Hepatic stellate cell (primary cell): ENCODE measurements around the gene NEXMIF.
A peak's percentile ranks its signal among the peaks of the same experiment; 100 is the strongest.
"Not testable (repeated sequence)": the region's sequence is repeated elsewhere in the genome, so short reads cannot be mapped to it uniquely, and the experiment has no call there.

Experiments used
- DNase-seq: peaks from one replicate; pipeline ENCODE4 v3.0.0; 2011; ENCODE audit warnings: low spot score

NEXMIF gene

DNA sequence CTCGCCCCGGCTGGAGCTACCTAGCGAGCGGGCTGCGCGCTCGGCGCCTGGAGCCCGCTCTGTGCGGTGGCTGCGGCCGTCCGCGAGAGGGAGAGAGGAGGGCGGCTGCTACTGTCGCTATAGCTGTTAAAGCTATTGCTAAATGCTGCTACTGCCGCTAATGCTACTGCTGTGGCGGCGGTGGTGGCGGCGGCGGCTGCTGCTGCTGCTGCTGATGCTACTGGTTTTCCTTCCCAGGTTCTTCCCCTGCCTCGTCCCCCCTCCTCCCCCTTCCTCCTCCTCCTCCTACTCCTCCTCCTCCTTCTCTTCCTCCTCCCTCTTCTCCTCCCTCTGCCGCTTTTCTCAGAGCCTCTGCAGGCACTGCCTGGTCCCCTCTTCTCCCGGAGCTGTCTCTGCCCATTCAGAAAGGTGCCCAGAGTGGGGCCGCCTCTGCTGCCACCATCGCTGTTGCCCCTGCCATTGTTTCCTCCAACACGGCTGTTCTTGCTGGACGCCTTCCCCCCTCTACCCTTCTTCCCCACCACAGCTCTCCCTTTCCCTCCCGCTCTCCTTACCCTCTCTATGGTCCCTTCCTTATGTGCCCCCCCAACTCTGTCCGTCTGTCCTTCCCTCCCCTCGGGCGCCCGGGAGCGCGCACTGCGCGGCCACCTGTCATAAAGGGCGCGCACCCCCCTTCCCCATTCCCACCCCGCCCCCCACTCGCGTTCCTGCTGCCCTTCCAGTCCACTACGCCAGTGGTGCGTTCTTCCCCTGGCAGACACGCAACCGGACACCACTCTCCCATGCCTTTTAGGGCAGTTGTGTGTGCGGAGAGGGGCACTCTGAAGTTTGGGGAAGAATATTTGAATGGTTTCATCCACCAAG, at the start of gene NEXMIF:
NEXMIF (minus strand) TSS at position 228 of the 864 bp plus-strand sequence.
- DNase-seq, result peak; percentile 24

DNA sequence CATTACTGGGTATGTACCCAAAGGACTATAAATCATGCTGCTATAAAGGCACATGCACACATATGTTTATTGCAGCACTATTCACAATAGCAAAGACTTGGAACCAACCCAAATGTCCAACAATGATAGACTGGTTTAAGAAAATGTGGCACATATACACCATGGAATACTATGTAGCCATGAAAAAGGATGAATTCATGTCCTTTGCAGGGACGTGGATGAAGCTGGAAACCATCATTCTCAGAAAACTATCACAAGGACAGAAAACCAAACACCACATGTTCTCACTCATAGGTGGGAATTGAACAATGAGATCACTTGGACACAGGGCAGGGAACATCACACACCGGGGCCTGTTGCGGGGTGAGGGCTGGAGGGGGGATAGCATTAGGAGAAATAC, 36.7 kb upstream of the NEXMIF start:
- DNase-seq, result not testable (repeated sequence)

DNA sequence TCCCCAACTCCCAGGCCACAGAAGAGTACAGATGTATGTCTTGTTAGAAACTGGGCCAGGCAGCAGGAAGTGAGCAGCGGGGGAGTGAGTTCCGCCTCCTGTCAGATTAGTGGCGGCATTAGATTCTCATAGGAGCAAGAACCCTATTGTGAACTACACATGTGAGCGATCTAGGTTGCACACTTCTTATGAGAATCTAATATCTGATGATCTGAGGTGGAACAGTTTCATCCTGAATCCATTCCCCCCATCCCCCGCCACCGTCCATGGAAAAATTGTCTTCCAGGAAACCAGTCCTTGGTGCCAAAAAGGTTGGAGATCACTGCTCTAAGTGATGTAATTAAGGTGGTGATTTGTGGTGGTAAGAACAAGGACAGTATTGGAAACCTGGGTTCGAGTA, 24.5 kb upstream of the NEXMIF start:
- DNase-seq, result no peak

DNA sequence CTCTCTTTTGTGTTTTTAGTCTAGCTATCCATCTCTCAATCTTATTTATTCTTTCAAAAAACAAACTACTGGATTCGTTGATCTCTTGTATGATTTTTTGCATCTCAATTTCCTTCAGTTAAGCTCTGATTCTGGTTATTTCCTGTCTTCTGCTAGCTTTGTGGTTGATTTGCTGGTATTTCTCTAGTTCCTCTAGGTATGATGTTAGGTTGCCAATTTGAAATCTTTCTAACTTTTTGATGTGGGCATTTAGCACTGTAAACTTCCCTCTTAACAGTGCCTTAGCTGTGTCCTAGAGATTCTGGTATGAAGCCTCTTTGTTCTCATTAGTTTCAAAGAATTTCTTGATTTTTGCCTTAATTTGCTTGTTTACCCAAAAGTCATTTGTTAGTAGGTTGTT, 15.2 kb upstream of the NEXMIF start:
- no peak for DNase-seq

DNA sequence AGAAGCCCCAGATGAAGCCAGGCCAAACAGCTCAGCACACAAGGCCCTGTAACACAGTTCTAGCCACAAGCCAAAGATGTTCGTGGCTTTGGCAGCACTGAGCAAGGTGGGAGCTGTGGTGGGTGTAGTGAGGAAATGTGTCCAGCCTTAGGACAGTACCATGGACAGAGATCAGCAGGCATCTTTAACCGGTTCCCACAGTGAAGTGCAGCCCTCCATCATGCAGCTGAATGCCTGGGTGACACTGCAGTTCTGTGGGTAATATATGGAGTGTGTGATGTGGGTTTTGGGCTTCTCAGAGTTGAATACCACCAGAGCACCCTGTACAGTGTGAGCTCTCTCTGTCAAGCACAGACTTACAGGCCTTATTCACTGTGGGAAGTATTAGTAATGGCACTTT, 6.0 kb upstream of the NEXMIF start:
- no peak for DNase-seq

DNA sequence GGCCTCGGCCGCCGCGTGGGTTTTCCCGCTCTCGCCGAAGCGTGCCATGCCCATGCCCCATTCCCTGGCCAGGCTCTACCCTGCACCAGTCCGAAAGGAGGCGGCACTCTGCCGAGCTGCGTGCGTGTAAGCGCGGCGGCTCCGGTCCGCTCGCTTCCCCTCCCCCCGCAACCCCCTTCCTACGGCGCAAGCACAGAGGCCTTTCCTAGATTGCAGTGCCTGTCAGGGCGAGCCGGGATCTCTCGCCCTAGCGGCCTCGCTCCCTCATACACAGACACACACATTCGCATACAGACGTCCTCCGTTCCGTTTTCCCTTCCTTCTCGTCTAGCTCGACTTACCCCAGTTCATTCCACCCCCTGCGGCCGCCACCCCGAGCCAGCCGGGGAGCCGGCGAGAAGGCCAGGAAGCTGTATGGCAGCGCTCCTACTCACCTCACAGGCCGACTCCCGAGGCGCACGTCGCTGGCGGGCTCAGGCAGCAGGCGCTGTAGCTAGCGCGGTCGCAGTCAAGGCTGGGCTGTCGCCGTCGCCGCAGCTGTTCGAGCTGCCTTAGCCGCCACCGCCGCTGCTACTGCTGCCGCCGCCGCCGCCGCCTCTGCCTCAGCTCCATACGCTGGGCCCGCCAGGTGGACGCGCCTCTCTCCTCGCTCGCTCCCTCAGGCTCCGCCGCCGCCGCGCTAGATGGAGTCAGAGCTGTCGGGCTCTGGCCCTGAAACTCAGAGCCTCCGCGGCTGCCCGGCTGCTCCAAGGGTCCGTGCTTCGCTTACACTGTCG, 615 bp downstream of the NEXMIF start:
- peak; percentile 8 for DNase-seq

DNA sequence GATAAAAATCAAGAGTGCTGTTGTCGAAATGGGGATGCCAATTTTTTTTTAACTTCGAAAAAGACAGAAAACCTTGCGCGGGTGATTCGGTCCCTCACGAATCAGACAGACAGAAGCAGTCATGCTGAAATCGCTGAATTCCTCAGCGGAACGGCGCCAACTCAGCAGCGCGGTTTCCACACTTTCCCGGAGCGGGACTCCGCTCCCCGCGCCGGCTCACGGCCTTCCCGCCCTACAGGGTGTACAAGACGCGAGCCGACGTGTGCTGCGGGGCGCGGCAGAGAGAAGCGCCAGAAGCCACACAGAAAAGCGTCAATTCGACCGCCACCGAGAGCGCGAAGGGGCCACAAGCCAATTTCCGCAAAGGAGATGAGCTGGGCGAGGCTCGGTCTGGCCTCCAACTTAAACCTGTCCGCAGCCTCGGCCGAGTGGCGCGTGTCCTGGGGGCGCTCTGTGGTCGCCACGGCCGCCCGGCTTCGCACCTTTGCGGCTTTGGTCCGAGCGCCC, 1.3 kb downstream of the NEXMIF start:
- no peak for DNase-seq

DNA sequence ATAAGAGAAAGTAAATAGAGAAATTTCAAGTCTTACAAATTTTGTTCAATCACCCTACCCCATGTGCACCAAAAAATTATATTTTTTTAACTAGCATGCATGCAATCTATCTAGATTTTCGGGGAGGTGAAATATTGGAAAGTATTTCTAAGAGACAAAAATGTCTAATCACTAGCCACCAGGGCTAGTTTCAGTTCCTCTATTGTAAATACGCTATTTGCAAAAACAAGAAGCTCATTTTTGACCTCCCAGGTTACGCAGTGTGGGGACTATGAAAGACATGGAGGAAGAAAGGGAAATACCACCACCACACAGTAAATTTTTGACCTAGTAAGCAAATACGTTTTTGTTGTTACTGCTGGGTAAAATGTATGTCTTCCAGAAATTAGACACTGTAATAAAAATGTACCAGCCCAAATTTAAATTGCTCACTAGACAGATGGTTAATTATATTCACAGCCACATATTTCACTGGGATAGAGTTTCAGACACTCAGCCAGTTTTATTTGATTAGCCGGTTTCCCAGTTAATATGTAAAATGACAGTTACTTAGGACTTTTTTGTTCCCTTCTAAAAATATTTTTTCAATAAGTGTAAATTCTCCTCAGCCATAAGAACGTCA, 2.2 kb downstream of the NEXMIF start:
- no peak for DNase-seq

DNA sequence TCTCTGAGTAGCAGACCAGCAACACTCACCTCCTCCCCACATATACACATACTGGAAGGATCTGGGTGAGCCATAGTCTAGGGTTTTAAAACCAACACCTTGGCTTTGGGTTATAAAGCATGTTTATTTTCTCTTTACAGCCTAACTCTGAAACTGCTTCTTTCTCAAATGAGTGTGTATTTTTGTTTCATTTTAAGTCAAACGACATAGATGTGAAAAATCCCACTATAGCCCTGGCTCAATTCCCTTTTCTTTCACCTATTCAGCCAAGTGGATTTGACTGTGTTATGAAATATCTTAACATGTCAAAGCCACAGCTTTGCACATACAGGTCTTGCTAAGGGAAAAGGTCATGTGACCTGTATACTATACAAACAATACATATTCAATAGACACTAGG, 13.8 kb downstream of the NEXMIF start:
- no peak for DNase-seq

DNA sequence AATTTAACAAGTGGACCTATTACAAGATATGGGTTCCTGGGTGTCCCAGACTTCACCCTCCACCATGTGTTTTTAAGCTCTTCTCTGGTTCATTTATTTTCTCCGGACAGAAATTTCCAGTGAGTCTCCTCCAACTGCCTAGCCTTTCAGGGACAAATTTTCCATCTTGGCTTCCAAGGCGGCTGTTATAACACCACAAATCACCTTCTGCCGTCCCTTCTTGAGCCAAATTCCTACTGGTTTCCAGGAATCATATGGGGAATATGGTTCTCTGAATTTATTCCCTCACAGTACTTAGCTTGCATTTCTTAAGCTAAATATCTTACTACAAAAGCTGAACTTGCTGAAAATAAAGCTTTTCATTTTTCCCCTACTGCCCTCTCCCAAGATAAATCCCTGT, 18.8 kb downstream of the NEXMIF start:
- no peak for DNase-seq

DNA sequence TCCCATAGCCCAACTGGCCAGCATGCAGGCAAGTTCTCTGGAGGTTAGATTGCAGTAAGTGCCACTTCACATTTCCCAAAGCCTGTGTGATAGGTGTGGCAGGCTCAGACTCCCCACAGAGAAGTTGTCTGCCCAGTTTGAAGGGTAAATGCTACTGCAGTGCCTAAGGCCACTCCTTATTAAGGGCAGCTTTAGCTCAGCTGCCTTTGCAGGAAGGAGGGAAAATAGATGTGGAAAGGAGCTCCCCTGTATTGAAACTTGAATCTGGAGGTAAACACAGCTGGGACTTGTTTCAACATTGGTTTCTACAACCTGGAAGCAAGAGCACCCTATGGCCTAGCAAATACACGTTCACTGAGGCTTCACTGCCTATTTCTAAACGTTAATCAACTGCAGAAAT, 22.4 kb downstream of the NEXMIF start:
- DNase-seq, result no peak

DNA sequence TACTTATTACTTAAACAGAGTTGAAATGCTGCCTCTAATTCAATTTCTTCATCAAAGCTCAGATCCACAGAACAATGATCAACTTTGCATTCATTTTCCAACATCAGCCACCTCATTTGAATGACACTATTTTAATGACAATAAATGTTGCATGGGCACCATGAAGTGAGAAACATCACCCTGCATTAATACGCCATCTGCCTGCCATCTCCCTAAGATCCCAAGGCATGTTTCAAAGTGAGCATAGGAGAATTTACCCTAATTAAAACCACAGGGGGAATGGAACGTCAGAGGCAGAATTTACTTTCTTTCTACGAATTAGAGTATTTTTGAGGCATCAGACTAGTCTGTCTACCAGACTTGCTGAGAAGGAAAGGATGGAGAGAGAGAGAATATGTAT, 32.7 kb downstream of the NEXMIF start:
- no peak for DNase-seq

DNA sequence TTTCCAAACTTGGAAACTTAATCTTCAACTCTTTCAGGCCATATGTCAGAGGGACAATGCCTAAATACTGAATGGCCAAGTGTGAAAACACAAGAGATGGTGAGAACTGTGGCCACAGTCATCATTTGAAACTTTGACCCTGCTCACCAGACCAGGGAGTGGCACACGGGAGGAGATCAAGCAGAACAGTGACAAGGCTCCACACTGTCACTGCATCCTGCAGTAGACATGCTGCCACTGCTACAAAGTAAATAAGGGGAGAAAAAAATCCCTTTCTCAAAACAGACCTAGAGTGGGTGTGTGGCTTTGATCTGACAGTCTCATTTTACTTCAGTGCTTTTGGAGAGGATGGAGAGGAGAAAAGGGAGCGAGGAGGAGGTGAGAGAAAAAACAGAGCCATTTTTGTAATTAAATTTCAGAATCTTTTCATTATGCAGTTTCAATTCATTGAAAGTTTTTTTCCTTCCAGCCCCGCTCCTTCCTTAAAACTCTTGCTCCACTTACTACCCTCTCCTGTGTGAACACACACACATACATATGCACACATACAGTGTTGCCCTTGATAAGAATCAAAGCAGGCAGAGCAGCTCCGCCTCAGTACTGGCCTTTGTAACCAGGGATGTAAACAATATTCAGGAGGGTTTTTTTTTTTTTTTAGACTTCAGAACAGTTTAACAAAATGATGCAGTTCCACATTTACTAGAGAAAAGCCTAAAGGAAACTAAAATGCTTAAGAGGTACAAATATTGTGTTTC, 34.4 kb downstream of the NEXMIF start:
- no peak for DNase-seq

DNA sequence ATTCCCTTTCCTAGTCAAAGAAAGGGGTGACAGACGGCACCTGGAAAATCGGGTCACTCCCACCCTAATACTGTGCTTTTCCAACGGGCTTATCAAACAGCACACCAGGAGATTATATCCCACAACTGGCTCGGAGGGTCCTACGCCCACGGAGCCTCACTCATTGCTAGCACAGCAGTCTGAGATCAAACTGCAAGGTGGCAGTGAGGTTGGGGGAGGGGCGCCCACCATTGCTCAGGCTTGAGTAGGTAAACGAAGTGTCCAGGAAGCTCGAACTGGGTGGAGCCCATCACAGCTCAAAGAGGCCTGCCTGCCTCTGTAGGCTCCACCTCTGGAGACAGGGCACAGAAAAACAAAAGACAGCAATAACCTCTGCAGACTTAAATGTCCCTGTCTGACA, 42.9 kb downstream of the NEXMIF start:
- not testable (repeated sequence) for DNase-seq

DNA sequence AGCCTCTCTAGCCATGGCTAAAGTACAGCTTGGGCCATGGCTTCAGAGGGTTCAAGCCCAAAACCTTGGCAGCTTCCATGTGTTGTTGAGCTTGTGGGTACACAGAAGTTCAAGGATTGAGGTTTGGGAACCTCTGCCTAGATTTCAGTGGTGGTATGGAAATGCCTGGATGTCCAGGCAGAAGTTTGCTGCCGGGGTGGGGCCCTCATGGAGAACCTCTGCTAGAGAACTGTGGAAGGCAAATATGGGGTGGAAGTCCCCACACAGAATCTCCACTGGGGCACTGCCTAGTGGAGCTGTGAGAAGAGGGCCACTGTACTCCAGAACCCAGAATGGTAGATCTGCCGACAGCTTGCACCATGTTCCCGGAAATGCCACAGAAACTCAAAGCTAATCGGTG, 59.5 kb downstream of the NEXMIF start:
- no peak for DNase-seq

DNA sequence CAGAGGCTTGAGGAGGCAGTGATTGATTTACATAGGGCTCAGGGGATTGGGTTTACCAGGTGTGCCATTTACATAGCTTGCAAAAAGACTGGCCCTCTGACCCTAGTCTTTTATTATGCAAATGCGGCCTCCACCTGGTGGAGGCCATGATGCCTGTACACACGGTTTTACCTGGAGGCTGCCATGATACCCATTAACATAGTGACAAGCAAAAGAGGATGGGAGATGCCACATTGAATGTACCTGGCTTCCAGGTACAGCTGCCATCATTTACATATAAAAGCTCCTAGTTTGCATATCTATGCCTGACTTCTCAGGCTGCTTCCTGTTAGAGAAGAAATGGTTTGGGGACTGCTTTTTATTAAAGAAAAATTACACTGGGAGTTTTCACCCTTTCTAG, 72.0 kb downstream of the NEXMIF start:
- no peak for DNase-seq

DNA sequence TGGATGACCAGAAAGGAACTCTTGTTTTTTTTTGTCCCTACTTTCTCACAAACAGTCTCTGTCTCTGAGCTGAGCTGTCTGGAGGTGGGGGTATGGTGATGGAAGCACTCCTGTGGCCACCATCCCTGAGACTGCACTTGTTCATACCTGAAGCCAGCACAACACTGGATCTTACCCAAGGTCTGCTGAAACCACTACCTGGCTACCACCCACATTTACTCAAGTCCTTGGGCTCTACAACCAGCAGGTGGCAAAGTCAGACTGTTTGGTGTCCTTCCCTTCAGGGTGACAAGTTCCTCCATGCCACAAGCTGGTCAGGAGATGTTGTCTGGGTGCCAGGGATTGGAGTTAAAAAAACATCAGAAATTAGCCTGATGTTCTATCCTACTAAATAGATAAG, 89.7 kb downstream of the NEXMIF start:
- no peak for DNase-seq

DNA sequence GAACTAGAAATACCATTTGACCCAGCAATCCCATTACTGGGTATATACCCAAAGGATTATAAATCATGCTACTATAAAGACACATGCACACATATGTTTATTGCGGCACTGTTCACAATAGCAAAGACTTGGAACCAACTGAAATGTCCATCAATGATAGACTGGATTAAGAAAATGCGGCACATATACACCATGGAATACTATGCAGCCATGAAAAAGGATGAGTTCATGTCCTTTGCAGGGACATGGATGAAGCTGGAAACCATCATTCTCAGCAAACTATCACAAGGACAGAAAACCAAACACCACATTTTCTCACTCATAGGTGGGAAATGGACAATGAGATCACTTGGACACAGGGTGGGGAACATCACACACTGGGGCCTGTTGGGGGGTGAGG, 105.5 kb downstream of the NEXMIF start:
- DNase-seq, result not testable (repeated sequence)

DNA sequence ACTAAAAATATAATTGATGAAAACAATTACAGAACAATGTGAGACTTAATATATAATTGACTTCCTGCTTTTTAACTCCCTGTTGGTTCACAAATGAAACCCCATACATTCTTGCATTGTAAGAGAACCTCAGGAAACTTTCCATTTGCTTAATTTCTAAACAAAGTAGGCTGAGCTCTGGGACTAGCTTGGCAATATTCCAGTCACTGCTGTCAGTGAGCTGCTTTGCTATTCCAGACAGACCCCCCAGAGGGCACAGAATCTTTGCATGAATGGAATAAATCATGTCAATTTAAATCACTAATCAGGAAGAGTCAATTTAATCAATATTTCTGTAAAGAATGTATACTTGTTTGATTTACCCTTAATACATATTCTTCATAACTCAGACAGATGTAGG, 110.6 kb downstream of the NEXMIF start:
- DNase-seq, result no peak

DNA sequence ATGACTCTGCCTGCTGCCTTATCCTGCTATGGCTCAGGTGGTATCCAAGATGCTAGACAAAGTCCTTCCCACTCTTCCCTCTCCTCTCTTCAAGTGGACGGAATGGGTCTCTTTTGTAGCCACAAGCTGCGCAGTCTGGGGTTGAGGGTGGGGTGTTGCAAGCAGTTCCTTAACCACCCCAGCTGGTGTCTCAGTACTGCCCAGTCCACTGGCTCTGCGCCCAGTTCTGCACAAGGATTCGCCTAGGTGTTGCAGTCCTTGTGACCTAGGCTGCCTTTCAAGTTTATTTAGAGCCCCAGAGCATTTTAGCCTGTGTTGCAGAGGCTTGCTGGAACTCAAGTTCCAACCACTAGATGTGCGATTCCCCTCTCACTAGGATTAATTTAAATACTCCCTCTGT, 120.7 kb downstream of the NEXMIF start:
- DNase-seq, result no peak

DNA sequence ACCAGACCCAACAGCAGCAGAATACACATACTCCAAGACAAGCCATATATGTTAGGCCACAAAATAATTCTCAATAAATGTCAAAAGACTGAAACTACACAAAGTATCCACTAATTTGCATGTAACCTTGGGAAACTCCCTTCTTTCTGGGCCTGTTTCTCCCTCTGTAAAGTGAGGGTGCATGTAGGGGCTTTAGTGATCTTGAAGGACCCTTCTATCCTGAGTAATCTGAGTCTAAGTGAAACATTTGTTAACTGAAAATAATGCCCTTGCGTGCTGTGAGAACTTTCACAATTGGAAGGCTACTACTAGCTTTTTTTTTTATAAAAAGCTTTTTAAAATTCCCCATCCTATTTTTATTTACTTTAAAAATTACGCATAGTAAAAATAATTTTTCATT, 125.2 kb downstream of the NEXMIF start:
- no peak for DNase-seq

DNA sequence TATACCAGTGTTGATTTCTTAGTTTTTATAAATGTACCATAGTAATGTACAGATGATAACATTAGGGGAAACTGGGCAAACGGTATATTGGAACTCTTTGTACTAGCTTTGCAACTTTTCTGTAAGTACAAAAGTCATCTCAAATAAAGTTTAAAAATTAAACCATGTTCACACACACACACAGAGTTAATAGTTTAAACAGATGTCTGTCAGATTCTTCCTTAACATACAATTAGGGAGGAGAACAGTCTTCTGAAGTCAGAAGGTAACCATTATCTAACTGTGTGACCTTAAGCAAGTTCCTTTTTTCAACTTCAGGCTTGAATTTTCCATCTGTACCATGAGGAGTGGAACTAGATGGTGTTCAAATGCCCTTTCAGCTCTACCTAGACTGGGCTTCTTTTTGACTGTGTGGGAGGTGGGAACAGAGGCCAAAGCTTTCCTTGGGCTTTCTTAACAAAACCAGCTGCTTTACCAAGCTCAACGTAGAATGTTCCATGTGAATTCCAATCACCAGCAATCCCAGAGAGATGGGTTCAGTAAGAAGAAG, 127.8 kb downstream of the NEXMIF start:
- no peak for DNase-seq
